Measurements from ENCODE around the gene SMARCA2.

DNA sequence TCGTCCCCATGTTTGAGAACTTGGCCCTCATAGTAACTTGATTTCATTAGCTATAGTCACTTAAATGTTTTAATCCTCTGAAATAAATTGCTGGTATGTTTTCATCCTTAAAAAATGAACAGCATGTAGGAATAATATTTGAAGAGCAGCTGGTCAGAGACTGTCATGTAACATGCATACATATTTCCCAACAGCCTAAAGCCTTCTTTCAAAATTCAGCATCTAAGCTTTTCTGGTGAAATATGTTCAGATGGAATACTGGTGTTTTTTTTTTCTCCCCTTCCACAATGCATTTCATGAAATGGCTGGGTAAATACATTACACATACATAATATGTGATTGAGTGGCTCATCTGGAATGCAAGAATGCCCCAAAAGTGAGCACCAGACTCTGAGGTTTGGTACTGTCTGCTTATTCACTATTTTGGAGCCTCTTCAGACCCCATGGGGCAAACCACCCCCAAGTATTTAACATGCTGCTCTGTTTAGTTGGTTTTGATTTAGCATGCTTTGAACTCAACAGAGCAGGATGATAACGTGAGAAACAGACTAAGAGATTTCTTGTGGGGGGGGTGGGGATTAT lies 94.0 kb downstream of the SMARCA2 start:
- TF ChIP-seq TARDBP (IDR thresholded peaks at IDR 0.05) (no peak), NFRKB (IDR thresholded peaks at IDR 0.05) (no peak), PKNOX1 (IDR thresholded peaks at IDR 0.05) (no peak), BHLHE40 (IDR thresholded peaks at IDR 0.05; ENCODE audit: borderline replicate concordance) (no peak), FOXM1 (IDR thresholded peaks at IDR 0.05; ENCODE audit: borderline replicate concordance) (no peak), FOXK2 (IDR thresholded peaks at IDR 0.05) (no peak), ARNT (IDR thresholded peaks at IDR 0.05) (no peak), SUZ12 (IDR thresholded peaks at IDR 0.05) (no peak), SP1 (IDR thresholded peaks at IDR 0.05) (no peak), HDGF (IDR thresholded peaks at IDR 0.05; ENCODE audit: borderline replicate concordance) (no peak), FOXA1 (IDR thresholded peaks at IDR 0.05) (no peak)

Measured in HEK293T (cell line).